Measurements from ENCODE around the gene ZNF146. TPM values are rescaled to one million over a fixed set of nuclear protein-coding genes. Genes with fewer than 3 reads are reported as not detected.
"Not testable (repeated sequence)": the region's sequence is repeated elsewhere in the genome, so short reads cannot be mapped to it uniquely, and the experiment has no call there.

ZNF146 gene
- total RNA-seq, 3 donors from 2014 or later: 32.8 to 45.9 (median 40.7) TPM

DNA sequence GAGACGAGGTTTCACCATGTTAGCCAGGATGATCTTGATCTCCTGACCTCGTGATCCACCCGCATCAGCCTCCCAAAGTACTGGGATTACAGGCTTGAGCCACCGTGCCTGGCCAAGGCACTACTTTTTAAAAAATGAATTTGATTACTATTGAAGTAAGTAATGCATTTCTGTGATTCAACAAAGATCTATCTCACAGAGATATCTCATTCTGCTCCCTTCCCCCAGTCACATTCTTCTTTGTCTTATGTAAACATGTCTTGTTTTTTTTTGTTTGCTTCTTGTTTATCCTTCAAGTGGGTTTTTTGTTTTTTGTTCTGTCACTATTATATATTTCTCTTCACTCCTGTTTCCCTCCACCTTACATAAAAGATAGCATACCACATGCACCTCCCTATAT lies 6.6 kb downstream of the ZNF146 start:
- no peak for DNase-seq
- H3K36me3 ChIP-seq (ENCODE audit: low read depth): no peaks in the 10 kb centered on the region
- peaks cover 13% of the 10 kb centered on the region for H3K9me3 ChIP-seq
- H3K4me1 ChIP-seq (ENCODE audit: low read depth): peaks cover 3% of the 10 kb centered on the region
- H3K4me3 ChIP-seq: no peak overlapping the region
- intact Hi-C loops (cut with DNase I, micrococcal nuclease): no loop called here
- TF ChIP-seq CTCF (IDR thresholded peaks at IDR 0.05): no peak
- no peak for ATAC-seq

- Histone ChIP-seq H3K36me3 (ENCODE audit: low read depth) (peaks cover 2% of the 10 kb centered on the region), H3K4me1 (ENCODE audit: low read depth) (no peaks in the 10 kb centered on the region), H3K9me3 (peaks cover 18% of the 10 kb centered on the region), H3K4me3 (no peak overlapping the region)
- TF ChIP-seq CTCF (IDR thresholded peaks at IDR 0.05): no peak
- intact Hi-C loops (cut with DNase I, micrococcal nuclease): no loop called here
- ATAC-seq (no peak), DNase-seq (no peak)
Measured at GRCh38 chr19:36222503-36222902, 7.6 kb downstream of the ZNF146 start.

DNA sequence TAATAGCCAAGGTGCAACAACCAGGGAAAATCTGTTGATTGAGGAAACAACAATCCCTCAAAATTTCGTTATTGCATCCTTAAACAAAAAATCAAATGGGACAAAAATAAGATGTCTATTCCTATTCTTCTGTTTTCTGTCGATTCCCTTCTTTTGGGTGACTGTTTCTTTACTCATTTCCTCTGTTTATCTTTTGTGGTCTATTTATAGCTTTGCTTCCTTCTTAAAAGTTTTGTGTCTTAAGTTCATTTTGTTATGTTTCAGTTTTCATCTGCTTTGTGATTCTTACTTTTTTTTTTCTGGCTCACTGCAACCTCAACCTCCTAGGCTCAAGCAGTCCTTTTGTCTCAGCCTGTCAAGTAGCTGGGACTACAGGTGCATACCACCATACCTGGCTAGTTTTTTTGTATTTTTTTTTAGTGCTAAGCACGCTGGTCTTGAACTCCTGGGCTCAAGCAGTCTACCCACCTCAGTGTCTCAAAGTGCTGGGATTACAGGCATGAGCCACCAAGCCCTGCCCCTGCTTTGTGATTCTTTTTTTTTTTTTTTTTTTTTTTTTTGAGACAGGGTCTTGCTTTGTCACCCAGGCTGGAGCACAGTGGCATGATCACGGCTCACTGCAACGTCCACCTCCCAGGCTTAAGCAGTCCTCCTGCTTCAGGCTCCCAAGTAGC lies 10.4 kb downstream of the ZNF146 start:
- Histone ChIP-seq H3K9me3 (peaks cover 32% of the 10 kb centered on the region), H3K36me3 (ENCODE audit: low read depth) (peaks cover 16% of the 10 kb centered on the region), H3K4me1 (ENCODE audit: low read depth) (no peaks in the 10 kb centered on the region), H3K4me3 (no peak overlapping the region)
- ATAC-seq (no peak), DNase-seq (no peak)
- intact Hi-C loops (cut with DNase I, micrococcal nuclease): no loop called here
- no peak for TF ChIP-seq CTCF (IDR thresholded peaks at IDR 0.05)

DNA sequence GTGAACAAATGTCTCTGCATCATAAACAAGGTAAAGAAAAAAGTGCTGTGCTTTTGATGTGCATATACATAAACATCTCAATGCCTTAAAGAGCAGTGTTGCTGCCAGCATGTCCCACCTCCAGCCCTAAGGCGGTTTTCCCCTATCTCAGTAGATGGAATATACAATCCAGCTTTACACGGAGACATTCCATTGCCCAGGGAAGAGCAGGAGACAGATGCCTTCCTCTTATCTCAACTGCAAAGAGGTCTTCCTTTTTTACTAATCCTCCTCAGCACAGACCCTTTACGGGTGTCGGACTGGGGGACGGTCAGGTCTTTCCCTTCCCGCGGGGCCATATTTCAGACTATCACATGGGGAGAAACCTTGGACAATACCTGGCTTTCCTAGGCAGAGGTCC lies 18.7 kb downstream of the ZNF146 start:
- intact Hi-C loops (cut with DNase I, micrococcal nuclease); ATAC-seq; H3K4me3 ChIP-seq; H3K4me1 ChIP-seq (ENCODE audit: low read depth); DNase-seq: not testable (repeated sequence)
- peaks cover 94% of the 10 kb centered on the region for H3K9me3 ChIP-seq
- H3K36me3 ChIP-seq (ENCODE audit: low read depth): peaks cover 60% of the 10 kb centered on the region

DNA sequence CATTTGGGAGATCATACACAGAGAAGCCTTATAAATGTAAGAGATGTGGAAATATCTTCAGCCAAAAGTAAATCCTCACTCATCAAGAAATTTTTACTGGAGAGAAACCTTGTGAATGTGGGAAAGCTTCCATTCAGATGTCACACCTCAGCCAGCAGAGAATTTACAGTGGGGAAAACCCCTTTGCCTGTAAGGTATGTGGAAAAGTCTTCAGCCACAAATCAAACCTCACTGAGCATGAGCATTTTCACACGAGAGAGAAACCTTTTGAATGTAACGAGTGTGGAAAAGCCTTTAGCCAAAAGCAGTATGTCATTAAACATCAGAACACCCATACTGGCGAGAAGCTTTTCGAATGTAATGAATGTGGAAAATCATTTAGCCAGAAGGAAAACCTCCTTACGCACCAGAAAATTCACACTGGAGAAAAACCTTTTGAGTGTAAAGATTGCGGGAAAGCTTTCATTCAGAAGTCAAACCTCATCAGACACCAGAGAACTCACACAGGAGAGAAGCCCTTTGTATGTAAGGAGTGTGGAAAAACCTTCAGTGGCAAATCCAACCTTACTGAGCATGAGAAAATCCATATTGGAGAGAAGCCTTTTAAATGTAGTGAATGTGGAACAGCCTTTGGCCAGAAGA lies 21.5 kb downstream of the ZNF146 start:
- intact Hi-C loops (cut with DNase I, micrococcal nuclease): no loop called here
- peaks cover 53% of the 10 kb centered on the region for H3K36me3 ChIP-seq (ENCODE audit: low read depth)
- no peak for DNase-seq
- TF ChIP-seq CTCF (IDR thresholded peaks at IDR 0.05): no peak
- no peak for ATAC-seq
- H3K4me3 ChIP-seq: no peak overlapping the region
- H3K4me1 ChIP-seq (ENCODE audit: low read depth): no peaks in the 10 kb centered on the region
- peaks cover 89% of the 10 kb centered on the region for H3K9me3 ChIP-seq

DNA sequence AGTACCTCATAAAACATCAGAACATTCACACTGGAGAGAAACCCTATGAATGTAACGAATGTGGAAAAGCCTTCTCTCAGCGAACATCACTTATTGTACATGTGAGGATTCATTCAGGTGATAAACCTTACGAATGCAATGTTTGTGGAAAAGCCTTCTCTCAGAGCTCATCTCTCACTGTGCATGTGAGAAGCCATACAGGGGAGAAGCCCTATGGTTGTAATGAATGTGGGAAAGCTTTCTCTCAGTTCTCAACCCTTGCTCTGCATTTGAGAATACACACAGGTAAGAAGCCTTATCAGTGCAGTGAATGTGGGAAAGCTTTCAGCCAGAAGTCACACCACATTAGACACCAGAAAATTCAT lies 22.0 kb downstream of the ZNF146 start:
- TF ChIP-seq CTCF (IDR thresholded peaks at IDR 0.05): no peak
- intact Hi-C loops (cut with DNase I, micrococcal nuclease): no loop called here
- Histone ChIP-seq H3K36me3 (ENCODE audit: low read depth) (peaks cover 50% of the 10 kb centered on the region), H3K4me1 (ENCODE audit: low read depth) (no peaks in the 10 kb centered on the region), H3K9me3 (peaks cover 84% of the 10 kb centered on the region), H3K4me3 (no peak overlapping the region)
- DNase-seq: no peak
- no peak for ATAC-seq
